Mesenteric fat pad (tissue), 1 donor: ENCODE measurements around the gene NUDT15. TPM values are rescaled to one million over a fixed set of nuclear protein-coding genes. Genes with fewer than 3 reads are reported as not detected.
"Not testable (repeated sequence)": the region's sequence is repeated elsewhere in the genome, so short reads cannot be mapped to it uniquely, and the experiment has no call there.

Experiments
- DNase-seq: peaks from one replicate; pipeline ENCODE4 v3.0.0-alpha.2; 2020; ENCODE audit warnings: low spot score
- long read RNA-seq: library from polyadenylated mRNA; unstranded; transcript quantifications from one replicate; pipeline ENCODE4 v2.0.0, GENCODE V29; 2020
- total RNA-seq: library from RNA; stranded (reverse); fragmentation: NEBNext Ultra II Directional; extraction: Animal tissue kit (Norgen Biotek cat#: 25700); gene quantifications from one replicate; pipeline ENCODE4 v1.2.1, GENCODE V29; 2021
- donor health status: DM: yes; HTN: yes; CAD: no.

NUDT15 gene
- total RNA-seq: 11.4 TPM
- long read RNA-seq, transcript NUDT15-201 (3 exons, 2,098 nt): major isoform, 41 of 41 reads
- long read RNA-seq, partial matches to known transcripts: 0 of 41 reads
- long read RNA-seq, other reads (novel, unspliced or antisense): 0 of 41 reads

DNA sequence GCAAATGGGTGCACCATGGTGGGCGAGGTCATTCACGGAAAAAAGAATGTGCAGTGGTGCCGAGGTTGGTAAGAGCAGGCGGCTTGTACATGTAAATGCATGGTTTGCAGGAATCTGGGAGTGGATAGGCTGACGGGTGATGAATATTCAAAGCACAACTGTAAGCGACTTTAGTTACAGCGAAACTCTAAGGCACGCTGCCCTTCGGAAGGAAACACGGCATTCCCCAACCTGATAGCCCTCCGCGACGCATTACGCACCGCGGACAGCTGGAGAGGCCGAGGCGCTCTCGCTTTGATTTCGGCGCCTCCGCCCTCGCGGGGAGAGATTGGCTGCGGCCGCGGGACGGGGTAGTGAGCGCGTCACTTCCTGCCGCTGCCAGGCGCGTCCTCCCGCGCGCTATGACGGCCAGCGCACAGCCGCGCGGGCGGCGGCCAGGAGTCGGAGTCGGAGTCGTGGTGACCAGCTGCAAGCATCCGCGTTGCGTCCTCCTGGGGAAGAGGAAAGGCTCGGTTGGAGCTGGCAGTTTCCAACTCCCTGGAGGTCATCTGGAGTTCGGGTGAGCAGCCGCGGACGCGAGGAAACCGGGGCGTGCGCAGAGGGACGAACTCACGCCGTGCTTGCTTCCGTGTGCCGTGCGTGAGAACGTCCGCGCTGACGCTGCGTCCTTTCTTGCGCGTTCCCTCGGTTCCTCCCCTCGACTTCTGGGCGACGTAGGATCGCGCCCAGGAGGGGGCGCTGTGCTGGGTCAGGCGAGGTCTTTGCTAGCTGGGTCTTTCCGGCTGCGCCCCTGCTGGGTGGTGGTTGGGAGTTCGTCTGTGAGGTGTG, at the start of gene NUDT15:
NUDT15 (plus strand) TSS at position 381 of the 828 bp plus-strand sequence; CDS start at position 402, 21 bp downstream.
- DNase-seq: peak; percentile 97

DNA sequence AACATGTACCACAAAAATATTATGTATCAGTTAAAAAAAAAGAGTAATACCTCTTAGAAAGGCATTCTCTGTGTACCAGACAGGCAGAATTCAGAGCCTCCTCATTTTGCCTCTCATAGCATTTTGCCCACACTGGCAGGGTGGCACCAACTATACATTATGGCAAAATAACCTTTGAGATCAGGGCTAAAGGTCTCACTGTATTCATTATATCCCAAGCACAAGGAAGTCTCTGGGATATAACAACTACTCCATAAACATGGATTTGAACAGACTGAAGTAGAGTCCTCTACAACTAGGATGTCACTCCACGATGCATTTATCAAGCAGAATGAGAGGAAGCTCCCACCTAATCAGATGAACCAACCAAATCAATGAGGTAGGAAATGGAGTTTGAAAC, 47.1 kb upstream of the NUDT15 start:
- no peak for DNase-seq

DNA sequence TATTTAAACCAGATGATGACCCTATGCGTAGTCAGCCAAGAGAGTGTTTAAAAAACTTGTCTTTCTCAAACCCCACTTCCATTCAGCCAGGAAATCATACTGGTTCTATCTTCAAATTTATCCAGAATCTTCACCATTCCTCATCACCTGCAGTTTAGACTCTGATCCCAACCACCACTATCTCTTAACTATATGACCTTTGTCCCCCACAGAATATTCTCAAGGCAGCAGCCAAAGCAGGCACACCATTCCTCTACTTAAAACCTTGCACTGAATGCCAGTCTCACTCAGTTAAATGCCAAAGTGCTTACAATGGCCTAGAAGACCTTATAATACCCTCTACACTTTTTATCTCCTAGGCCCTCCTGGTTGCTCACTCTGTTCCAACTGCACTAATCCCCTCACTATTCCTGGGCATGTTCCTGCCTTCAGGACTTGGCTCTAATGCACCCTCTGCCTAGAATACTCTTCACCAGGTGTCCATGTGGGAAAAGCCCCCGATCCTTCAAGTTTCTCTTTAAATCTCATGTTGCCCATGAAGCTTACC, 46.5 kb upstream of the NUDT15 start:
- DNase-seq: no peak

DNA sequence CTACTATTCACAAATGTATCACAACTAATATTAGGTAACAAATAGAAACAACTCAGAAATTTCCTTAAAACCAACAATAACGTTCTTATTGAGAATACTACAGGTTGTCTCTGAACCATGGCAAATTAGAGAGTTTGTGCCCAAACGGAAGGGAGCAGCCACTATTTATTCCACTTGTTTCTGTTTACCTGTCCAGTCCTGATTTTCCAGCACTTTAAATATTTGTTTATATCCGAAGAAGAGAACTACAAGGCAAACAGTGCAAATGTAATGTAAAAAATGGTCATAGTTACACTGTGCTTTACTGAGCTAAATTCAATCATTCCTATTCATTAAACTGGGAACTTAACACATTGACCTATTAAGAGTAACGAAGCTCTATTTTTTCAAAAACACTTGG, 45.7 kb upstream of the NUDT15 start:
- DNase-seq: no peak

DNA sequence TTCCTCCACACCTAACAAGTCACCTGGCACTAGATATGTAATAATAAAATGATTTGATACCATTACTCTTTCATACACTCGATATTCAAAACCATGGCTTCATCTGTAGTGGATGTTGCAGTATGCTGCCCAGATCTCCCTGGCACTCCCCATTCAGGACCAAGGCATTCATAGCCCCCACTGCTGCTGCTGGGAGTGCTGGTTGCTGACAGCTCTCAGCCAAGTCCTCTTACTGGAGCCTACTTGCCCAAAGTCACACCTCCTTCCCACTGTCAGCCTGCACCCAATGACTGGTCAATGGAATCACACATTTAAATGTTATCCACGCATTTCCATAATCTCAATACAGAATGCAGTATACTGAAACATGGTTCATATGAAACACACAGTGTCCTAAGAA, 40.1 kb upstream of the NUDT15 start:
- no peak for DNase-seq

DNA sequence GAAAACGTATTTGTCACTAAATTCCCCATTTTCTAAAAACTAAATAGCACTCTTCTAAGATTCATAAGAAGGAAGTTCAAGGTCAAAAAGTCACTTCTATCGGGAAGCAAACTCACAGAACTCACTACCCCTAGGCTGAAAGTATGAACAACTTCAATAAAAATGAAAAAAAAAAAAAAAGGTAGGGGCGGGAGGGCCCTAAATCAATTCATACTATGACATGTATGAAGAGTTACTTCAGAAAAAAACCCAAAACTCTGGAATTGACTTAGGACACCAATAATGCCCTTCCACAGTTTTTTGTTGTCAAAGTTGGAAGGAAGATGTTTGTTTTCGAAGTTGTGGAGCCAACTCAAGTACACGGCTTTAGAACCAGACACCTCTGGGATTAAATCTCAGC, 37.6 kb upstream of the NUDT15 start:
- no peak for DNase-seq

DNA sequence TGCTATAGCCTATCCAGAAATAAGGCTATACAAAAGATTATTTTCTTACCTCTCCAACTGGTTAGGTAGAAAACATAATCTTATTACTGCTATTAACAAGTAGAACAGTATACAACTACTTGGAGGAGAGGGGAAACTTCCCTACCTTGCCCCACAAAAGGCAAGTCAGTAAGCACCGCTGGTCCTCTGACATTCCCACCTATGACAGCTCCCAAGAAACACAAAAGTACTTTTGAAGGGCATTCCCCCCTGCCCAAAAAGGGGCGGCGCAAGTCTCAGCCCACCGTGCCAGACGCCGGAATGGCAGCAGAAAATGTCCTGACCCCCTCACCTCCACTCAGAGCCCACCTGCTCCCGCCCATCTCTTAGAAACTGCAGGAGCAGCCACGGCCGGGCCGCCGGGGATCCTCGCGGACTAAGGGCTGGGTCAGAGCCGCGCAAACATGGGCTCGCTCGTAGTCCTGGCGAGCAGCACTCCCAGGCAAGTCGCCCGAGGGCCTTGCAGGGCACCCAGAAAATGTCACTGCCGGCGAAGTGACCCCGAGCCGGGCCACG, 36.9 kb upstream of the NUDT15 start:
- DNase-seq: no peak

DNA sequence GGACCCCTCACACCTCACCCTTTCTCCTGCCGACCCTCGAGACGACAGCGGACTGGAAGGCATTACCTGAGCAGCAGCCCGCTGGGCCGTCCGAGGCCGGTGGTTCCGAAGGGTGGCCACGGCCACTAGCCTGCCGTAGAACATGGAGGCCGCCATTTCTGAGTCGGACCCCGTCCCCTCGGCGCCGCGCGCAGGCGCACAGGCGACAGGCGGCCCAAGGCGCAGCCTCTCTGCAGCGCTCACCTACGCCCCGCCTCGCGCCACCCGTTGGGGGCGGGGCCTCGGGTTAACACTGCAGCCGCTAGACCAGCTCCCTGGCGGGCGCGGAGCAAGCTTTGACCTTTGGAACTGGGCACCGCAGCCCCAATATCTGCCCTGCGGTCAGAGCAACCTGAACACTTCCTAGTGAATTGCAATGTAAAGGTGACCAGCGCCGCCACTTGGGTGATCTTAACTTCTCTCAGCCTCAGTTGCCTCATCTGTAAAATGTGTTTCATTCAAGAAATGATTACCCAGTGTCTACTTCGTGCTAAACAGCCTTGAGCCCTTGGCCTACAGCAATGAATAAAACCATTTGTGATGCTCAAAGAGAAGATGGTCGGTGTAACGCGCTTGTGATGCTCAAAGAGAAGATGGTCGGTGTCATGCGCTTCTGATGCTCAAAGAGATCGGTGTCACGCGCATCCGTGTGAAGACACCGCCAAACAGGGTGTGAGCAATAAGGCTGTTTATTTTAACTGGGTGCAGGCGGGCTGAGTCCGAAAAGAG, 36.2 kb upstream of the NUDT15 start, which contains the start of gene SUCLA2:
SUCLA2 (minus strand) TSS at position 160 of the 768 bp plus-strand sequence; CDS start at position 156, 4 bp downstream.
- DNase-seq: peak; percentile 98

DNA sequence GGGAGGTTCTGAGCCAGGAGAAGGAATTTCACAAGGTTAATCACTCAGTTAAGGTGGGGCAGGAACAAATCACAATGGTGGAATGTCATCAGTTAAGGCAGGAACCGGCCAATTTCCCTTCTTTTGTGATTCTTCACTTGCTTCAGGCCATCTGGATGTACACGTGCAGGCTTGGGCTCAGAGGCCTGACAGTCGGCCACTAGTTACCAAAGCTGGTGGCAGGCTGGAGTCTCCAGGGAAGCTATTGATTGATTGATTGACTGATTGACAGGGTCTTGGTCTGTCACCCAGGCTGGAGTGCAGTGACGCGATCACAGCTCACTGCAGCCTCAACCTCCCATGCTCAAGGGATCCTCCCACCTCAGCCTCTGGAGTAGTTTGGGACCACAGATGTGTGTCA, 35.5 kb upstream of the NUDT15 start:
- not testable (repeated sequence) for DNase-seq

DNA sequence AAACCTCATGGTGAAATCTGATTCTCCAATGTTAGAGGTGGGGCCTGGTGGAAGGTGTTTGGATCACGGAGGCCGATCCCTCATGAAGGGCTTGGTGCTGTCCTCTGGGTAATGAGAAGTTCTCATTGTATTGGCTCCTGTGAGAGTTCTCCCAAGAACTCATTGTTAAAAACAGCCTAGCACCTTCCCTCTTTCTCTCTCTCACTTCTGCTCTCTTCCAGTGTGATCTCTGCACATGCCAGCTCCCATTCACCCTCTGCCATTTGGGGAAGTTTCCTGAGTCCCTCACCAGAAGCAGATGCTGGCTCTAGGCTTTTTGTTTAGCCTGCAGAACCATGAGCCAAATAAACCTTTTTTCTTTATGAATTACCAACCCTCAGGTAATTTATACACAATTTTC, 33.3 kb upstream of the NUDT15 start:
- DNase-seq: no peak

DNA sequence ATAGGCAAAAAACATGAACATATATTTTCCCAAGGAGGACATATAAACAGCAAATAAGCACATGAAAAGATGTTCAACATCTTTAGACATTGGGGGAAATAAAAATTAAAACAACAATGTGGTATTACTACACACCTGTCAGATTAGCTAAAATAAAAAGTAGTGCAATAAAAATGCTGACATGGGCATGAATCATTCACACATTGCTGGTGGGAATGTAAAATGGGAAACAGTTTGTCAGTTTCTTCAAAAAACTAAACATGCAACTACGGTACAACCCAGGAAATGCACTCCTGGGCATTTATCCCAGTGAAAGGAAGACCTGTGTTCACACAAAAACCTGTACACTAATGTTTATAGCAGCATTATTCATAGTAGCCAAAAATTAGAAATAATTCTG, 31.1 kb upstream of the NUDT15 start:
- no peak for DNase-seq

DNA sequence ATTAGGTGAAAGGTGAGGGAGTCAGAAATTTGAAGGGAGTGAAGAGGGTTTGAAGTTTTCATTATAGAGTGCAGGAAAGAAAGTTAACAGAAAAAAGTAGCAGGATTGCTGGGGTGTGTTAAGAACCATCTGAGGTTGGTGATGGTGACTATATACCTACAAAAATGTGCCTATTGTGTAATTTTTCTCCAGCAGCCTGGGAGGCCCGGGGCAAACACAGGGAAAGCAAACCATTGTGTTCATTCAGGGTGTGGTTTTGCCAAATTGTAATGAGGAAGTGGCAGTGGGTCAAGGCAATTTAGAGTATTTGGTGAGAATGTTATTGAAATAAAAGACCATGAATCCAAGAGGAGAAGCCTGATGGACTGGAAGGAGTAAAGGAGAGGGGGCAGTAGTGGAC, 28.2 kb upstream of the NUDT15 start:
- DNase-seq: no peak

DNA sequence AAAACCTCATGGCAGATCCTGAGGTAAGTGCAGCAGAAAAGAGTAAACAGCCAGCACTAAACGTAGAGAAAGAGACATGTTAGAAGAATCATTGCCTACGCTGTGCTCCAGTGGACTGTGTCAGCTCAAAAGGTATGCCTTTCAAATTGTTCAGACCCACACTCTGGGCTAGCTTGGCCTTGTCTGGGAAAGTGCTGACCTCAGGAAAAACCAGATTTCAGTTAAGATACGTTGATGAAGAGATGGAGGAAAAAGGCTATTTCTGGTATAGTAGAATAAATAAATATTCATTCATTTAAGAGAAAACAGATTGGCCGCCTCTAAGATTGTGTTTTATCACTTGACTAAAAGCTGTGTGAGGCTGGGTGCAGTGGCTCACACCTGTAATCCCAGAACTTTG, 26.8 kb upstream of the NUDT15 start:
- DNase-seq: no peak

DNA sequence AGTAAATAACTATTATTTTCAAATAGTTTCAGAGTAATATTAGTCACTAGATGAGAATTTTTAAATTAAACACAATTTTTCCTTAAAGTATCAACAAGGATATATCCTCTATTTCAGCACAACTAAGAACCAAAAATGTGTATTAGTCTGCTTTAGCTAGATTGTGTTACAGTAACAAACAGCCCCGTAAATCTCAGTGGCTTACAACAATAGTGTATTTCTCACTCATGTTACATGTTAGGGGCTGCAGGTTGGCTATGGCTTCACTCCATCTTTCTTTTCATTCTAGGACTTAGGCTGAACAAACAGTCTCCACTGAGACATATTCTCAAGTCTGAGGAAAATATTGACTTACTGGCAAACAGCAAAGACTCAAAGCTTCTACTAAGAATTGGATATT, 24.9 kb upstream of the NUDT15 start:
- no peak for DNase-seq

DNA sequence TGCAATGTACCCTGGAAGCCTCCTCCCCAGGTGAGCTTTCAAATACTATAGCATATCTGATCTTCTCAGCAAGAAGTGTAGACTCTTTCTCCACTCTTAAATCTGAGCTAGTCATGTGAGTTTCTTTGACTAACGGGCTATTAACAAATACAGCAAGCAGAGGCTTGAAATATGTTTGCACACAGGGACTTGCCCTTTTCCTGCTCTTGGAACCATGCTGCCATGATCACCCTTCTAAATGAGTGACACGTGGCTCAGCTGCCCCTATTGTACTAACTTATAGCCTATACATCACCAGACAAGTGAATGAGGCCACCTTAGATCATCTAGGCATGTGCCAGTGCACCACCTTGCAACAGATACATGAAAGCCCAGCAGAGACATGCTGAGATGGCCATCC, 23.2 kb upstream of the NUDT15 start:
- no peak for DNase-seq

DNA sequence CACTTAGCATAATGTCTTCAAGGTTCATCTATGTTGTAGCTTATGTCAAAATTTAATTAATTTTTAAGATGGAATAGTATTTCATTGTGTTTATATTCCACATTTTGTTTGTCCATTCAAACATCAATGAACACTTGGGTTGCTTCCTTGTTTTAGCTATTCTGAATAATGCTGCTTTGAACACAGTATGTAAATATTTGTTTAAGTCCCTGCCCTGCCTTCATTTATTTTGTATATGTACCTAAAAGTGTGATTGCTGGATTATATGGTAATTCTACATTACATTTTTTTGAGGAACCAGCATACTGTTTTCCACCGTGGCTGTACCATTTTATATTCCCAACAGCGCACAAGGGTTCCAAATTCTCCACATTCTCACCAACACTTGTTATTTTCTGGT, 18.9 kb upstream of the NUDT15 start:
- no peak for DNase-seq

DNA sequence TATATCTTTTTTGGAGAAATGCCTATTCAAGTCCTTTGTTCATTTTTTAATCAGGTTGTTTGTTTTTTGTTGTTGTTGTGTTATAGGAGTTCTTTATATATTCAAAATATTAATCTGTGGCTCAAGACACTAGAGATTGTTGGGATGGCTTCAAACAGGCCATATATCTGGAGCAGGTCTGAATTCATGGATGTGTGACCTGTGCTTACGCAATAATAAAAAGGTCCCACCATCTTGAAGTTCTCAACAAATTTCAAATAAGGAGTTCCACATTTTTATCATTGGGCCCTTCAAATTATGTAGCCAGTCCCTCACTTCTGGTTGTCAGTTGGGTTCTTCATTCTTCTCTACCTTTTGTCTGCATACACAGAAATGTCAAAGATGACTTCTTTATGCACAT, 17.7 kb upstream of the NUDT15 start:
- no peak for DNase-seq

DNA sequence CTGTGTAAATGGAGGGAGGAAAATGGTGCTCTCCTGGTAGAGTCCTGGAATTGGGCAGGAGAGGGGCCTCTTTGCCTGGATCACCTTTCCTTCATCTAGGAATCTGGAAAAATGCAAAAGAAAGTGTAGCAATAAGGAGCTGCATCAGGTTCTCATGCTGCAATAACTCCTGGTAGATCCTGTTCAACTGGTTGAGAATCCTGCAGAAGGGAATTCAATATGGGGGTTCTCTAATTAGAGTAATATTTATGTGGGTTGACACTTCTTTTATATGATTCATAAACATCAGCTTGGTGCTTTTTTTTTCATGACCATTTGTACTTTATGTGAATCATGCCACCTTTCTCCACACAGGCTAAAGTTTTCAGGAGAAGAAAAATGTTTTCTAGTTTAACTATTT, 9.5 kb upstream of the NUDT15 start:
- DNase-seq: no peak

DNA sequence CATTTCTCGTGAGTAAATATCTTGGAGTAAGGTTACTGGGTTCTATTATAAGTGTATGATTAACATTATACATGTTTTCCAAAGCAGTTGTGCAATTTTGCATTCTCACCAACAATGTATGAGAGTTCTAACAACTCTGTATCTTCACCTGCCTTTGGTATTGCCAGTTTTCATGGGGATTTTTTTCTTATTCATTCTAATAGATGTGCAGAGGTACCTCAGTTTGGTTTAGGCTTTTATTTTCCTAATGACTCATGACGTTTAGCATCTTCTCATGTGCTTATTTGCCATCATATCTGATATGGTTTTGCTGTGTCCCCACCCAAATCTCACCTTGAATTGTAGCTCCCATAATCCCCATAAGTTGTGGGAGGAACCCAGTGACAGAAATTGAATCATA, 7.7 kb upstream of the NUDT15 start:
- DNase-seq: no peak

DNA sequence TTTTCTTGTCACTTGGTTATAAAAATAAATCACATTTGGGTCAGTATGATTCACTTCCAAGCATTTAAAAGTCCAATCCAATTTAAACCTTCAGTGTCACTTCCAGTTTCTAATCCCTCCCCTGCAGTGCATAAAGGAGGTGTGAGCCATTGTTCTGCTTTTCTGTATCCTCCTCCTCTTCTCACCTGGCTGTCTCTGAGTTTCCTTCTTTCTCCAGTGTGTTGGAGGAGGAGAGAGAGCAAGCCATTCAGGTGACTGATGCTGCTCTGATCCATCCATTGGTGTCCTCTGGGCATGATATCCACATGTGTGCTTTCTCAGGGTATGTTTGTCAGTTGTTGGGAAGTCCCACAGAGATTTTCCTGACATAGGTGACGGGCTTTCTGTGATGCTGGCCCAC, 1.2 kb downstream of the NUDT15 start:
- no peak for DNase-seq

DNA sequence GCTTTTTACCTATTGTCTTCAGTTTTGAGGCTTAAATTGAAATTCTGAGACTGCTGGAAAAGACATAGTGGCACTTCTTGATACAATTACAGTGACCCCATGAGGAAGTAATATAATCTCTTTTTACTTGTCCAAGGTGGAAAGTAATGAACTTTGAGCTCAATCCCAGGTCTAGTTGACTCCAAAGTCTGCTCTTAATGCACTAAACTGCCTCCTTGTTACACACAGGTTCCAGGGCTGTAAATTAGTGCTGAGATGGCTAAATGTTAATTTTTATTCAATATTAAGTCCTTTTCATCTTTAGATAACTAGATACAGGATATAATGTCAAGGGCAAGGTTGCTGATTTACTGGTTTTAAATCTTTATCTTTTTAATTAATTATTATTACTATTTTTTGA, 2.5 kb downstream of the NUDT15 start:
- DNase-seq: no peak

DNA sequence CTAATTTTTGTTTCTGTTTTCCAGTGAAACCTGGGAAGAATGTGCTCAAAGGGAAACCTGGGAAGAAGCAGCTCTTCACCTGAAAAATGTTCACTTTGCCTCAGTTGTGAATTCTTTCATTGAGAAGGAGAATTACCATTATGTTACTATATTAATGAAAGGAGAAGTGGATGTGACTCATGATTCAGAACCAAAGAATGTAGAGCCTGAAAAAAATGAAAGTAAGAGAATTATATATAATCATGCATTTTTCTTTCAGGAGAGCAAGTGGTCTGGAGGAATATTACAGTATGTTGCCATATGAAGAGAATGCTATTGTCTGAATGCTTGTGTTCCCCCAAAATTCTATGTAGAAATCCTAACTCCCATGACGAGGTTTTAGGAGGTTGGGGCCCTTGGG, 3.4 kb downstream of the NUDT15 start:
- no peak for DNase-seq
